Ishikawa (cell line): Measurements from ENCODE around the gene CPM.

Source experiments
- CEBPB ChIP-seq: IDR thresholded peaks from 2 replicates; pipeline ENCODE4 v1.6.1; 2012
- EGR1 ChIP-seq: IDR thresholded peaks from 2 replicates; pipeline ENCODE4 v1.6.1; 2012
- EP300 ChIP-seq: IDR thresholded peaks from 2 replicates; pipeline ENCODE4 v1.6.1; 2012; ENCODE audit warnings: borderline replicate concordance
- FOXM1 ChIP-seq: IDR thresholded peaks from 2 replicates; pipeline ENCODE4 v1.6.1; 2012; ENCODE audit warnings: low read depth, borderline replicate concordance
- NFIC ChIP-seq: IDR thresholded peaks from 2 replicates; pipeline ENCODE4 v1.6.1; 2012
- RAD21 ChIP-seq: IDR thresholded peaks from 2 replicates; pipeline ENCODE4 v1.6.1; 2012; ENCODE audit warnings: low read depth
- REST ChIP-seq: IDR thresholded peaks from 2 replicates; pipeline ENCODE4 v1.6.1; 2012; ENCODE audit warnings: low read depth, mild to moderate bottlenecking
- TAF1 ChIP-seq: IDR thresholded peaks from 2 replicates; pipeline ENCODE4 v1.6.1; 2012; ENCODE audit warnings: low read depth, mild to moderate bottlenecking
- TEAD4 ChIP-seq: IDR thresholded peaks from 2 replicates; pipeline ENCODE4 v1.6.1; 2012
- USF1 ChIP-seq: IDR thresholded peaks from 2 replicates; pipeline ENCODE4 v1.6.1; 2012
- YY1 ChIP-seq: IDR thresholded peaks from 2 replicates; pipeline ENCODE4 v1.6.1; 2012; ENCODE audit warnings: low read depth
- TF ChIP-seq, protein P1 (sequence below): IDR thresholded peaks from 2 replicates; pipeline ENCODE4 v1.6.1; 2012

DNA sequence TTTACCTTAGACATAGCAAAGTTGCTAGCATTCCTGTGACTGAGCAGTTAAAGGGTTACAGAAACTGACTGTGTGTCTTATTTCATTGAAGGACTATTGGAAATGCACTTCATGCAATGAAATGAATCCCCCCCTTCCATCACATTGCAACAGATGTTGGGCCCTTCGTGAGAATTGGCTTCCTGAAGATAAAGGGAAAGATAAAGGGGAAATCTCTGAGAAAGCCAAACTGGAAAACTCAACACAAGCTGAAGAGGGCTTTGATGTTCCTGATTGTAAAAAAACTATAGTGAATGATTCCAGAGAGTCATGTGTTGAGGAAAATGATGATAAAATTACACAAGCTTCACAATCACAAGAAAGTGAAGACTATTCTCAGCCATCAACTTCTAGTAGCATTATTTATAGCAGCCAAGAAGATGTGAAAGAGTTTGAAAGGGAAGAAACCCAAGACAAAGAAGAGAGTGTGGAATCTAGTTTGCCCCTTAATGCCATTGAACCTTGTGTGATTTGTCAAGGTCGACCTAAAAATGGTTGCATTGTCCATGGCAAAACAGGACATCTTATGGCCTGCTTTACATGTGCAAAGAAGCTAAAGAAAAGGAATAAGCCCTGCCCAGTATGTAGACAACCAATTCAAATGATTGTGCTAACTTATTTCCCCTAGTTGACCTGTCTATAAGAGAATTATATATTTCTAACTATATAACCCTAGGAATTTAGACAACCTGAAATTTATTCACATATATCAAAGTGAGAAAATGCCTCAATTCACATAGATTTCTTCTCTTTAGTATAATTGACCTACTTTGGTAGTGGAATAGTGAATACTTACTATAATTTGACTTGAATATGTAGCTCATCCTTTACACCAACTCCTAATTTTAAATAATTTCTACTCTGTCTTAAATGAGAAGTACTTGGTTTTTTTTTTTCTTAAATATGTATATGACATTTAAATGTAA lies 93.5 kb downstream of the CPM start:
- TF ChIP-seq EP300 (no peak), TAF1 (no peak), NFIC (no peak), CEBPB (no peak), YY1 (no peak), REST (no peak), USF1 (no peak), FOXM1 (no peak), TEAD4 (no peak), EGR1 (no peak), RAD21 (no peak)
- TF ChIP-seq, protein P1, sequence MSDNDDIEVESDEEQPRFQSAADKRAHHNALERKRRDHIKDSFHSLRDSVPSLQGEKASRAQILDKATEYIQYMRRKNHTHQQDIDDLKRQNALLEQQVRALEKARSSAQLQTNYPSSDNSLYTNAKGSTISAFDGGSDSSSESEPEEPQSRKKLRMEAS: no peak
